ENCODE results near the gene FBLN7.

FBLN7 gene

DNA sequence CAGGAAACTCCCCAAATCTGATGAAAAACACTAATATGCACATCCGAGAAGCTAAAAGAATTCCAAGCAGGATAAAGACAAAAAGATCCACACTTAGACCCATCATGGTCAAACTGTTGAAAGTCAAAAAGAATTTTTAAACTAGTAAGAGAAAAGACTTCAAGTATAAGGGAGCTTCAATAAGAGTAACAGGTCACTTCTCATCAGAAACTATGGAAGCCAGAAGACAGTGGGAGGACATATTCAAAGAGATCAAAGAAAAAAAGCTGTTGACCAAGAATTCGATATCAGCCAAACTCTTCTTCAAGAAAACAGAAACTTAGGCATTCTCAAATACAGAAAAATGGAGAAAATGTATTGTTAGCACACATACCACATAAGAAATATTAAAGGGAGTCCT lies 66.2 kb downstream of the FBLN7 start:
- no peak for TF ChIP-seq FOXP2 (optimal IDR thresholded peaks at IDR 0.05; ENCODE audit: borderline replicate concordance, extremely low read depth, extremely low read length, insufficient read depth)

DNA sequence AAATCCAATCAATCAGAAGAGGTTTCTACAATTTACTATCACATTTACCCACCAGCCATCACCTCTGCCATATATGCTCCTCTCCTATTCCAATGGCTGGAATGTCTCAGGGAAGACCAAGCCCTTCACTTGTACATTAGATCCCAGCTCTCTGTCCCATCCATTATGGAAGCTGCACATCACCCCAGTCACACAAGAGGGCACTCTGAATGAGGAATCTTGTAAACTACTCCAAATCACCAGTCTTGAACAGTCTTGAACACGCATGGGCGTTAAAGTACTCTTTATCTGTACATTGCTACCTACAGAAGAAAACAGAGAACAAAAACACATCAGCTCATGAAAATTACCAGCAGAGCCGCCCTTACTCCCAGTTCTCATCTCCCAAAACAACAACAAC lies 78.0 kb downstream of the FBLN7 start:
- TF ChIP-seq POLR2AphosphoS5 (IDR thresholded peaks at IDR 0.05; ENCODE audit: low read depth, low read length) (no peak), REST (IDR thresholded peaks at IDR 0.05; ENCODE audit: insufficient read depth in 1 of 2, low read depth in 2 of 2, low read length in 2 of 2) (no peak), TAF1 (IDR thresholded peaks at IDR 0.05; ENCODE audit: borderline replicate concordance, insufficient read depth, low read length) (no peak), FOXP2 (optimal IDR thresholded peaks at IDR 0.05; ENCODE audit: borderline replicate concordance, extremely low read depth, extremely low read length, insufficient read depth) (no peak), SIN3A (IDR thresholded peaks at IDR 0.05; ENCODE audit: borderline replicate concordance, insufficient read depth, low read length) (no peak)

DNA sequence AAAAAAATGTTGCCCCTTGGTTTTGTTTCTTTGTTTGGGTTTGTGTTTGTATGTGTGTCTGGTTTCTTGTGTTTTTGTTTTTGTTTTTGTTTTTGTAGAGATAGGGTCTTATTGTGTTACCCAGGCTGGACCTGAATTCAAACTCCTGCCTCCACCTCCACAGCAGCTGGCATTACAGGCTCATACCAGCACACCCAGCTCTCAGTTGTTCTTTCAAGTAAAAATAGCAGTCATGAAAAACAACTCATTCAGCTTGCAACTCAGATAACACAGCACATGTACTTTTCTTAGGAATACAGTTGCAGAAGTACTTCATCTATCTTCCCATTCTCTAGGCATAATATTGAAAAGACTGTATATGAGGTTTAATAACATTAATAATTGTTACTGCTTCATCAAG lies 79.7 kb downstream of the FBLN7 start:
- no peak for TF ChIP-seq POLR2AphosphoS5 (IDR thresholded peaks at IDR 0.05; ENCODE audit: low read depth, low read length)
- TF ChIP-seq SIN3A (IDR thresholded peaks at IDR 0.05; ENCODE audit: borderline replicate concordance, insufficient read depth, low read length), result no peak
- TF ChIP-seq FOXP2 (optimal IDR thresholded peaks at IDR 0.05; ENCODE audit: borderline replicate concordance, extremely low read depth, extremely low read length, insufficient read depth), result no peak
- no peak for TF ChIP-seq TAF1 (IDR thresholded peaks at IDR 0.05; ENCODE audit: borderline replicate concordance, insufficient read depth, low read length)

DNA sequence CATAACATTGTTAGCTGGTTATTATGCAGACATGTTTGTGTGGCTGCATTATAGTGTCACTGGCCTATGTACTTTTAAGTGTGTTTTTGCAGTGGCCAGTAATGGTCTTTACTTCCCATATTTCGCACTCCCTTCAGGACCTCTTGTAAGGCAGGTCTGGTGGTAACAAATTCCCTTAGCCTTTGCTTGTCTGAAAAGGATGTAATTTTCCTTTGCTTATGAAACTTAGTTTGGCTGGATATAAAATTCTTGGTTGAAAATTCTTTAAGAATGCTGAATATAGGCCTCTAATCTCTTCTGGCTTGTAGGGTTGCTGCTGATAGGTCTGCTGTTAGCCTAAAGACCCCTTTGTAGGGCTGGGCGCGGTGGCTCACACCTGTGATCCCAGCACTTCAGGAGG lies 82.0 kb downstream of the FBLN7 start:
- TF ChIP-seq REST (IDR thresholded peaks at IDR 0.05; ENCODE audit: insufficient read depth in 1 of 2, low read depth in 2 of 2, low read length in 2 of 2) (no peak), TAF1 (IDR thresholded peaks at IDR 0.05; ENCODE audit: borderline replicate concordance, insufficient read depth, low read length) (no peak), FOXP2 (optimal IDR thresholded peaks at IDR 0.05; ENCODE audit: borderline replicate concordance, extremely low read depth, extremely low read length, insufficient read depth) (no peak), SIN3A (IDR thresholded peaks at IDR 0.05; ENCODE audit: borderline replicate concordance, insufficient read depth, low read length) (no peak), POLR2AphosphoS5 (IDR thresholded peaks at IDR 0.05; ENCODE audit: low read depth, low read length) (no peak)

DNA sequence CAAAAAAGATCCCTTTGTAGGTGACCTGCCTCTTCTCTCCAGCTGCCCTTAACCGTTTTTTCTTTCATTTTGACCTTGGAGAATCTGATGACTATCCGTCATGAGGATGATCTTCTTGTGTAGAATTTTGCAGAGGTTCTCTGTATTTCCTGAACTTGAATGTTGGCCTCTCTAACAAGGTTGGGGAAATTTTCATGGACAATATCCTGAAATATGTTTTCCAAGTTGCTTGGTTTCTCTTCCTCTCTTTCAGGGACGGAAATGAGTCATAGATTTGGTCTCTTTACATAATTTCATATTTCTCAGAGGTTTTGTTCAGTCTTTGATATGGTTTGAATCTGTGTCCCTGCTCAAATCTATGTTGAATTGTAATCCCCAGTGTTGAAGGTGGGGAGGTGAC lies 82.6 kb downstream of the FBLN7 start:
- TF ChIP-seq SIN3A (IDR thresholded peaks at IDR 0.05; ENCODE audit: borderline replicate concordance, insufficient read depth, low read length), result no peak
- TF ChIP-seq POLR2AphosphoS5 (IDR thresholded peaks at IDR 0.05; ENCODE audit: low read depth, low read length), result no peak
- TF ChIP-seq TAF1 (IDR thresholded peaks at IDR 0.05; ENCODE audit: borderline replicate concordance, insufficient read depth, low read length), result no peak
- TF ChIP-seq FOXP2 (optimal IDR thresholded peaks at IDR 0.05; ENCODE audit: borderline replicate concordance, extremely low read depth, extremely low read length, insufficient read depth), result no peak
- TF ChIP-seq REST (IDR thresholded peaks at IDR 0.05; ENCODE audit: insufficient read depth in 1 of 2, low read depth in 2 of 2, low read length in 2 of 2), result no peak

- TF ChIP-seq POLR2AphosphoS5 (IDR thresholded peaks at IDR 0.05; ENCODE audit: low read depth, low read length) (no peak), FOXP2 (optimal IDR thresholded peaks at IDR 0.05; ENCODE audit: borderline replicate concordance, extremely low read depth, extremely low read length, insufficient read depth) (no peak), SIN3A (IDR thresholded peaks at IDR 0.05; ENCODE audit: borderline replicate concordance, insufficient read depth, low read length) (no peak), TAF1 (IDR thresholded peaks at IDR 0.05; ENCODE audit: borderline replicate concordance, insufficient read depth, low read length) (no peak), REST (IDR thresholded peaks at IDR 0.05; ENCODE audit: insufficient read depth in 1 of 2, low read depth in 2 of 2, low read length in 2 of 2) (no peak)
These were observed 91.2 kb downstream of the FBLN7 start for GRCh38 chr2:112229348-112229747.
